Activated CD8-positive, alpha-beta memory T cell treated with anti-CD3 and anti-CD28 coated beads for 24 hours (primary cell): Measurements from ENCODE around the gene PXYLP1.

Experiments used
- DNase-seq: peaks from one replicate; pipeline ENCODE4 v3.0.0-alpha.2; 2020

Gene PXYLP1

GRCh38 chr3:141230293-141230692 lies 1.3 kb upstream of the PXYLP1 start:
- DNase-seq = no peak

GRCh38 chr3:141231952-141232823 lies 563 bp downstream of the PXYLP1 start:
- DNase-seq = peak; percentile 73

GRCh38 chr3:141233457-141234161 lies 2.0 kb downstream of the PXYLP1 start:
- DNase-seq = no peak

GRCh38 chr3:141234283-141234682 lies 2.7 kb downstream of the PXYLP1 start:
- no peak for DNase-seq

GRCh38 chr3:141235661-141236171 lies 4.1 kb downstream of the PXYLP1 start:
- DNase-seq = no peak

GRCh38 chr3:141236361-141236760 lies 4.7 kb downstream of the PXYLP1 start:
- no peak for DNase-seq

GRCh38 chr3:141237701-141238521 lies 6.3 kb downstream of the PXYLP1 start:
- no peak for DNase-seq

- DNase-seq = no peak
These were observed 8.1 kb downstream of the PXYLP1 start for GRCh38 chr3:141239511-141240281.

GRCh38 chr3:141240286-141240685 lies 8.7 kb downstream of the PXYLP1 start:
- DNase-seq = no peak

GRCh38 chr3:141240687-141241615 lies 9.3 kb downstream of the PXYLP1 start:
- no peak for DNase-seq

GRCh38 chr3:141241616-141242376 lies 10.2 kb downstream of the PXYLP1 start:
- no peak for DNase-seq

GRCh38 chr3:141242377-141243092 lies 10.9 kb downstream of the PXYLP1 start:
- DNase-seq = no peak

GRCh38 chr3:141243271-141243707 lies 11.7 kb downstream of the PXYLP1 start:
- peak; percentile 79 for DNase-seq

GRCh38 chr3:141246224-141246957 lies 14.8 kb downstream of the PXYLP1 start:
- no peak for DNase-seq

GRCh38 chr3:141246958-141247301 lies 15.3 kb downstream of the PXYLP1 start:
- no peak for DNase-seq

- DNase-seq = no peak
These were observed 16.4 kb downstream of the PXYLP1 start for GRCh38 chr3:141248064-141248463.

GRCh38 chr3:141249041-141249440 lies 17.4 kb downstream of the PXYLP1 start:
- no peak for DNase-seq

- no peak for DNase-seq
These were observed 18.7 kb downstream of the PXYLP1 start for GRCh38 chr3:141250342-141250741.

- DNase-seq = no peak
These were observed 19.2 kb downstream of the PXYLP1 start for GRCh38 chr3:141250828-141251227.
